Endometrial microvascular endothelial cells (primary cell): ENCODE results near the gene SLC17A9. TPM values are rescaled to one million over a fixed set of nuclear protein-coding genes. Genes with fewer than 3 reads are reported as not detected.

ENCODE experiments used
- in situ Hi-C: cut with HindIII; loops from 2 replicates; pipeline ENCODE4 v1.10.0; 2017; ENCODE audit warnings: low sequenced_read_pairs, low pct_unique_long_range_greater_than_20kb; ENCODE audit errors: inconsistent ontology term
- total RNA-seq: library from RNA; depleted of rRNA; stranded (reverse); fragments of >200 nt; gene quantifications from one replicate; pipeline ENCODE4 v1.2.3, GENCODE V29; 2015; ENCODE audit errors: inconsistent ontology term

Gene SLC17A9
- total RNA-seq, 1 donor from 2014 or later = 18.6 TPM

GRCh38 chr20:62975812-62976508 is 23.5 kb downstream of the SLC17A9 start:
- in situ Hi-C loops = no loop called here

DNA sequence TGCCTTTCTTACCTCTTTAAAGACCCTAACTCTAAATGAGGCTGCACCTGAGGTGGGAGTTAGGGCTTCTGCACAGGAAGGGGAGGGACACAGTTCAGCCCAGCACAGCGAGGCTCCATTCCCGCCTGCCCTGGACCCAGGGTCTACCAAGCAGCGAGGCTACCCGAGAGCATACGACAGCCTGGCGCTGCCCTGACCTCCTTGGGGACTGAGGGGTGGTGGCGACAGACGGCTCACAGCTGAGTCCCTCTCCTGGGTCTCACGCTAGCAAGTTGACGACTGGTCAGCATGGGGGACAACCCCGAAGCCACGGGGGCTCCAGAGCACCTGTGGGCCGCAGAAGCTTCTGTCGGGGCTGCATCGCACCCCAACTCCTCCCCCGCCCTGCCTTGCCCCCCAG is 24.4 kb downstream of the SLC17A9 start:
- in situ Hi-C loops = no loop called here

DNA sequence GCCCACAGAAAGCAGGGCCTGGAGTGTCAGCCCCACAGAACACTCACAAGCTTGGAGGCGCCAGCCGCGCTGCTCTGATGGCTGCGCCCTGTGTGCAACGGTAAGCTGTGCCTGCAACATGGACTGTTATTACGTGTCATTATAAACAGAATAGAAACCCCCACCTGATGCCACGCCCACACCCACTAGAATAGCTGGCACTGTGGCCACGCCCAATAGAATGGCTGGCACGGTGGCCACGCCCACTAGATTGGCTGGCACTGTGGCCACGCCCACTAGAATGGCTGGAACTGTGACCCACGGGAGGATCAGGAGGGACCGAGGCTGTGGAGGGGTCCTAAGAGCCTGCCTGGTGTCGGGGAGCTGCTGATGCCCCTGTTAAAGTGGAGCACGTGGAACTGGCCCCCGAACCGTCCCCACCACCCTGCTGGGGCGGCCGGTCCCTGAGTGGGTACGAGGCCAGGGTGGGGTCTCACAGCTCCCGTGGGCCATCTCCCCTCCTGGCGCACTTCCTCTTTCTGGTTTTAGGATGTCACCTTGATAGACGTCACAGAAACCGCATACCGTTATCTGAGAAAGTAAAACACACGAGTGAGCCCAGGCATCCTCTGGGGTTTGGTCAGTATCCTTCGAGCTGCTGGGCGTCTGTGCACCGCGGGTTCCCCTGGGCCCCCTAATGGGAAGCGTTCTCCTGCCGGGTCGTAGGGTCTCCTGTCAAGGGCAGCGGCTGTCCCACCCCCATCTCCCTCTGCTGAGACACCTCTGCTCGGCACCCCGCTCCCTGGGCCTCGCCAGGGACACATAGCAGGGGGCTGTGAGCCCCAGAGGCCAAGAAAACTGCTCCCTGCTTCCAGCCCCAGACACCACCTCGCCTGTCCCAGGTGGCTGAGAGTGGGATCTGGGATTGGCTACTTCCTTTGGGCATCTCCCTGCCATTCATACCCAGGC is 25.4 kb downstream of the SLC17A9 start:
- in situ Hi-C loops = no loop called here

DNA sequence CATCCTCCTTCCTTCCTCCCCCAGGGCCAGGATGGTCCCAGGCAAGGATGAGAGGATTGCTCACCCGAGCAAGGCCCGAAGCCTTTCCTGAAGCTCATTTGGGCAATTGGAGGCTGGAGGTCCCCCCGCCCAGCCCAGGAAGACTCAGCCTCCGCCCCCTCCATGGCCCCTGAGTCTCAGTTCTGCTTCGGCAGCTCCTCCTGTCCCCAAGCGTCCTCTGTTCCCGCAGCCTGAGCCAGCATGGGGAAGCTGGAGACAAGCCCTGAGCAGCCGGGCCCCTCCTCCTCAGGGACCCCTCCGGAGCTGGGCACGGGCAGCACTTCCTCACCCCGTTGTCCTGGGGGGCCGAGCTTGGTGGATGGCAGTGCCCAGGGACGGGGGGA is 26.0 kb downstream of the SLC17A9 start:
- in situ Hi-C loops = no loop called here

- in situ Hi-C loops = no loop called here
Measured at GRCh38 chr20:62979310-62979709, 26.8 kb downstream of the SLC17A9 start.

DNA sequence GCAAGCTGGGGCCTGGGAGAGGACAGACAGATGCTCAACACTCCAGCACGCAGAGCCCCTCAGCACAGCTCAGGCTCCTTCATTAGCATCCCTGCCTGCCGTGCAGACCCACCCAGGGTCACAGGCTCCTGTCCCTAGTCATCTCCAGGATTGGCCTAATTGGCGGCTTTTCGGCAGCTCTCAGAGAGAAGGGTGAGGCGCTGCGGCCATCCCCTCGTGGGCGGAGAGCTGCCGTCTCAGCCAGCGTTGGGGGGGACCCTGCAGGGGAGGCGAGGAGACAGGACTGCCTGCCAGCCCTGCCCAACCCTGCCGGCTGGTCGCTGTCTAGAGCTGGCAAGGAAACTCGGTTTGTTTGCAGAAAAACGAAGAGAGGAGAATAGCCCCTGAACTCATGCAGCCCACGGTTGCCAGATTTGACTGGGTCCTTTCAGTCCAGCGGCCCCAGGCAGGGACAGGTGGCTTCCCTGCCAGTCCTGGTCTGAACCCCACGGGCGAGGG is 27.4 kb downstream of the SLC17A9 start:
- in situ Hi-C loops = no loop called here

DNA sequence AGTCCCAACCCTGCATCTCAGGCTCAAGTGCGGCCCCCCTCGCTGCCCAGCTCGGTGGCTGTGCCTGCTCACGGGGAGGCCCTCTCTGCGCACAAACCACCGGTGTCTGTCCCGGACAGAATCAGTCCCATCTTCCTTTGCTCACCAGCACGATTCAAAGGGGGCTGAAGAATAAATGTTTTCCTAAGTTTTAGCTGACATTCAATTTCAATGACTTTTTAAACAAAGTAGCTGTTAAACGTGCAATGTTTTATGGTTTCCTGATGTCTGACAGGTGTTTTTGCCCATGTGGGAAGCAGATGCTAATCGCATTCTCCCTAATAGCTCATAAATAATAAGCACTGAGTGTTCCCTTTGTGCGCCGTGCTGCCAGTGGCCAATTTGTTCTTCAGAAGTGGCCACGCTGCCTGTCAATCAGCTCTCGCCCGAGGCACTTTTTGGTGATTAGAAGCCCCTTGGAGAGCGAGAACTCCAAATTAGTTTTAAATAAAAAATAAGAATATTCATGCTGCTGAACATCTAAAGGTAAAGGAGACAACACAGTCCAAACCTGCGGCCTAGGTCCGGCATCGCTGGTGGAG is 28.0 kb downstream of the SLC17A9 start:
- in situ Hi-C loops = no loop called here

- in situ Hi-C loops = no loop called here
Measured at GRCh38 chr20:62980970-62981369, 28.5 kb downstream of the SLC17A9 start.

DNA sequence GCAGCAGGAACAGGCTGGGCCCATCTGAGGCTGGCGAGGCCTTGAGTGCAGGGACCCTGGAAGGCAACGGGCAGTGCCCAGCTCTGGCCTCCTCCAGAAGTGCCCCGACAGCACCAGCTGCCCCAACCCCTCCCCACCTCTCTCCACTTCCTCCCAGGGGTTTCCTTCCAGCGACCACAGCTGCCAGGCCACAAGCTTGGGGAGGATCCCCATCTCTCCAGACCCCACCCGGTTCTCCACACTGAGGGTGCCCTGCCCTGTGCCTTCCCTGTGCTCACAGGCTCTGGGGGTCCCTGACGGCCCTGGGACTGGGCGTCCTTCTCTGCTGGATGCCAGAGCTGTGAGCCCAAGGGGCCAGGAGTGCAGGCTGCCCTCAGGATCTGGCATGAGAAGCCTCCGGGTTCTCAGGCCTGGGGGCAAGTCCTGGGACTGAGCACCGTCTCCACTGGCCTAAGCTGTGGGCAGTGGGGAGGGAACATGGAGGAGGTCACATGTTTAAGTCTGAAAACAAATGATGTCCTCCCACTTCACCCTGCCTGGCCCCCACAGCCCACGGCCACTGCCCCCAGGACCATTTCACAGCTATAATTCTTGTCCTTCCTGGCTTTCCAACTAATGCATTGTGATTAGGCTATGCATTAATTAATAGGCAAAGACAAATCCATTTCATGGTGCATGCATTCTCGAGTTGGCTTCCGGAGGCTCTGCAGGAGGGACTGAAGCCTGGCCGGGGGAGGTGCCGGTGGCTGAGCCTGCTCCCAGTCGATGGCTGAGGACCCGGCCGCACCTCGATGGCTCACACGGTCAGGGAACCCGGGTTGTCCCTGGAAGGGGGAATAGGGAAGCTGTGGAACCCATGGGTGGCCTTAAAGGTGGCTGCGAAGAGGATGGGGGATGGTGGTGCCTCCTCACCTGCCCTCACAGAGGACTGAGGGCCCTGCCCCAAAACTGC is 29.9 kb downstream of the SLC17A9 start:
- in situ Hi-C loops = no loop called here

DNA sequence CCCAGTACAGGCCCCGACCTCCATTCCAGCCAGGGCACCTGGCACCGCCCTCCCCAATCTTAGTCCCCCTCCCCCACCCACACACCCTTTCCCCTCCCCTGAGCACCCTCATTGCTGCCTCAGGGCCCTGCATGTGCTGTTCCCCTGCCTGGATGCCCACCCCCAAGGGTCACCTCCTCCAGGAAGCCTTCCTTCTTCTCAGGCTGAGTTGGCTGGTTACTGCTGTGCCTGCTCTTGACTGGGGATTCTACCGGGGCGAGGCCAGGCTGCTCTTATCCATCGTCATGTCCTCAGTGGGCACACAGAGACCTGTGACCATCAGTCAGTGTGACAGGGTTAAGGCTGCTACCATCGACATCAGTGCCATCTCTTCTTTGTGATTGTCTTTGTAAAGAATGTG is 30.7 kb downstream of the SLC17A9 start:
- in situ Hi-C loops = no loop called here

GRCh38 chr20:62984666-62985443 is 32.3 kb downstream of the SLC17A9 start:
- in situ Hi-C loops = no loop called here

DNA sequence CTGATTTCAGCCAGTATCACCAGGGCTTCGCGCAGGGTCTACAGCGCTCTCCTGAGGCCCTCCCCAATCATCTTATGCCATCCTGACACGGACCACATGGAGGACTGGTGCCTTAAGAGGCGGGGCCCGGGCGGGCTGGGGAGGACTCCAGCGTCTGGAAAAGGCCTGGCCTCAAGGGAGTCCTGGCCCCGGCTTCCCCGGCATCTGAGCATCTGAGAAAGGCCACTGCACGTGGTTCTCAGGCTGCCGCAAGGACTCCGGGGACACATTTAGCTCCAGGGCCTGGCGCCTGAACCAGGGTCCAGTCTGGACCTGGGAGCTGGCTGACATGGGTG is 32.9 kb downstream of the SLC17A9 start:
- in situ Hi-C loops = no loop called here

- in situ Hi-C loops = no loop called here
Measured at GRCh38 chr20:62986257-62986800, 33.8 kb downstream of the SLC17A9 start.

GRCh38 chr20:62987114-62987513 is 34.6 kb downstream of the SLC17A9 start:
- in situ Hi-C loops = no loop called here

- in situ Hi-C loops = no loop called here
Measured at GRCh38 chr20:62989201-62989601, 36.7 kb downstream of the SLC17A9 start.

DNA sequence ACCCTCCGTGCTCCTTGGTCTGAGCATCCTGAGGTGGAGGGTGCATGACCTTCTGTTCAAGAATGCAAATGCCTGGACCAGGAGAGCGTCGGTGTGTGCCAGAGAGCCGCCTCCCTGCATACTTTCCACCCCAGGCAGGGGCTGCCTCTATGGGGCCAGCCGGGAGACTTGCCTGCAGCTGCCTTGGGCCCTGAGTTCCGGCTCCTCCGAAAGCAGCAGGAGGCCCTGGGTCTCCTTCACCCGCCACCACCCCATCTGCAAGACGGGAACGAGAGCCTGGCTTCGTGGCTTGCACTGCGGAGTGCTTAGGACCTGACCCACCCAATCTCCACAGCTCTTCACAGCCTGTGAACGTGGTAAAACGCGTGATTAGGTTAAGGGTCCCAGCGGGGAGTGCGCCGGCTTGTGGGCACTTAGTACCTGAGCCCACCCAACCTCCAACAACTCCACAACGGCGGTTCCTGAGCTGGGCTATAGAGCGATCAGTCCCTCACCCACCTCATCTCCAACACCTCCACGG is 37.9 kb downstream of the SLC17A9 start:
- in situ Hi-C loops = no loop called here

DNA sequence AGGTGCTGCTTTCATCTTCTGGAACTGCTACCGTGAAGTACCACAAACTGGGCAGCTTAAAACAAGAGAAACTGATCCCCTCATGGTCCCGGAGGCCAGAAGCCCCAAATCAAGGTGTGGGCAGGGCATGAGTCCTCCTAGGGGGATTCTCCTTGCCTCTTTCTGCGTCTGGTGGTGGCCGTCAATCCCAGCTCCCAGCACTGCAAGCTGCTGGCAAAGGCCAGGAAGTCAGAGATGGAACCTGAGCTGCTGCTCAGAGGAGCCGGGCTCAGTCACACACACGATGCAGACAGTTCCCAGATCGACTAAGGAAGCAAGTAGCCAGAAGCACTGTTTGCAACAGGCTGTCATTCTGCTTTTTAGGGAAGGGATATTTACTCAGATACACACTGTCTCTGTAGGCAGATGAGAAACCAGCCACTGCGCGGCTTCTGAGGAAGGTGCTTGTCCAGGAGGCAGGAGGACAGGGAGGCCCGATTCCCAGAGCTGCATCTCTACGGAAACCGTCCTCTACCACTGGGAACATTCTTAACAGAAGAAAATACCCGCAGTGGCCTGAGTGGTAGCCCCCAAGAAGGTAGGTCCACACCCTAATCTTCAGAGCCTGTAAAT is 38.8 kb downstream of the SLC17A9 start:
- in situ Hi-C loops = no loop called here
